Measurements from ENCODE around the gene MAU2.

GRCh38 chr19:19349365-19349764 lies 28.7 kb downstream of the MAU2 start:
- TF ChIP-seq, protein P1, sequence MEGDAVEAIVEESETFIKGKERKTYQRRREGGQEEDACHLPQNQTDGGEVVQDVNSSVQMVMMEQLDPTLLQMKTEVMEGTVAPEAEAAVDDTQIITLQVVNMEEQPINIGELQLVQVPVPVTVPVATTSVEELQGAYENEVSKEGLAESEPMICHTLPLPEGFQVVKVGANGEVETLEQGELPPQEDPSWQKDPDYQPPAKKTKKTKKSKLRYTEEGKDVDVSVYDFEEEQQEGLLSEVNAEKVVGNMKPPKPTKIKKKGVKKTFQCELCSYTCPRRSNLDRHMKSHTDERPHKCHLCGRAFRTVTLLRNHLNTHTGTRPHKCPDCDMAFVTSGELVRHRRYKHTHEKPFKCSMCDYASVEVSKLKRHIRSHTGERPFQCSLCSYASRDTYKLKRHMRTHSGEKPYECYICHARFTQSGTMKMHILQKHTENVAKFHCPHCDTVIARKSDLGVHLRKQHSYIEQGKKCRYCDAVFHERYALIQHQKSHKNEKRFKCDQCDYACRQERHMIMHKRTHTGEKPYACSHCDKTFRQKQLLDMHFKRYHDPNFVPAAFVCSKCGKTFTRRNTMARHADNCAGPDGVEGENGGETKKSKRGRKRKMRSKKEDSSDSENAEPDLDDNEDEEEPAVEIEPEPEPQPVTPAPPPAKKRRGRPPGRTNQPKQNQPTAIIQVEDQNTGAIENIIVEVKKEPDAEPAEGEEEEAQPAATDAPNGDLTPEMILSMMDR (IDR thresholded peaks at IDR 0.05; ENCODE audit: insufficient read depth, low read depth, low read length): no peak
- no peak for TF ChIP-seq EZH2 (IDR thresholded peaks at IDR 0.05; ENCODE audit: insufficient read depth, low read length)
